Measurements from ENCODE around the gene EEF1A2. TPM values are rescaled to one million over a fixed set of nuclear protein-coding genes. Genes with fewer than 3 reads are reported as not detected.

EEF1A2 gene
- total and polyA plus RNA-seq, 12 donors, result 59.5 to 407 (median 139) TPM

- no peak overlapping the region for H3K27ac ChIP-seq
- WGBS, 4 donors, result 65 to 77% (median 71%) methylated on average over 7 to 36 of the region's 36 CpGs; no CpG with 5 or more reads in 1 of the 4 donors
- H3K4me3 ChIP-seq, result no peak overlapping the region
- peaks cover 3% of the 10 kb centered on the region for H3K27me3 ChIP-seq
- no peaks in the 10 kb centered on the region for H3K36me3 ChIP-seq (replicated peaks in 1 of 2)
- intact Hi-C loops (cut with DNase I), result no loop called here
- peak in 2 of 7 donors; percentile 17 to 39 for DNase-seq
- H3K4me1 ChIP-seq (replicated peaks in 1 of 2), result peaks cover 0 to 7% of the 10 kb centered on the region in 2 donors
- TF ChIP-seq CTCF (IDR thresholded peaks at IDR 0.05) (no peak), POLR2A (IDR thresholded peaks at IDR 0.05) (no peak)
- no peaks in the 10 kb centered on the region for H3K9me3 ChIP-seq (replicated peaks in 1 of 3)
Measured at GRCh38 chr20:63542031-63542559, 43.2 kb upstream of the EEF1A2 start.

- peaks cover 0 to 7% of the 10 kb centered on the region in 2 donors for H3K4me1 ChIP-seq (replicated peaks in 1 of 2)
- no peaks in the 10 kb centered on the region for H3K9me3 ChIP-seq (replicated peaks in 1 of 3)
- no peaks in the 10 kb centered on the region for H3K27me3 ChIP-seq
- no peak for TF ChIP-seq CTCF (IDR thresholded peaks at IDR 0.05)
- no peak for DNase-seq
- no peak overlapping the region for H3K27ac ChIP-seq
- no peaks in the 10 kb centered on the region for H3K36me3 ChIP-seq (replicated peaks in 1 of 2)
- intact Hi-C loops (cut with DNase I), result no loop called here
- WGBS, 4 donors, result 87 to 90% (median 90%) methylated on average over 12 to 28 of the region's 28 CpGs; no CpG with 5 or more reads in 1 of the 4 donors
- no peak overlapping the region for H3K4me3 ChIP-seq
Measured at GRCh38 chr20:63541371-63541770, 42.5 kb upstream of the EEF1A2 start.

- 63 to 75% (median 71%) methylated on average over 20 to 49 of the region's 49 CpGs for WGBS, 4 donors
- no peak for DNase-seq
- peaks cover 0 to 7% of the 10 kb centered on the region in 2 donors for H3K4me1 ChIP-seq (replicated peaks in 1 of 2)
- H3K9me3 ChIP-seq (replicated peaks in 1 of 3), result no peaks in the 10 kb centered on the region
- H3K27ac ChIP-seq, result no peak overlapping the region
- no peaks in the 10 kb centered on the region for H3K27me3 ChIP-seq
- H3K36me3 ChIP-seq (replicated peaks in 1 of 2), result no peaks in the 10 kb centered on the region
- intact Hi-C loops (cut with DNase I), result no loop called here
- no peak overlapping the region for H3K4me3 ChIP-seq
- TF ChIP-seq POLR2A (IDR thresholded peaks at IDR 0.05), result no peak
- TF ChIP-seq CTCF (IDR thresholded peaks at IDR 0.05), result no peak
Measured at GRCh38 chr20:63540417-63541186, 41.7 kb upstream of the EEF1A2 start.

- Histone ChIP-seq H3K9me3 (replicated peaks in 1 of 3) (no peaks in the 10 kb centered on the region), H3K27me3 (peaks cover under 1% of the 10 kb centered on the region), H3K4me3 (no peak overlapping the region), H3K27ac (no peak overlapping the region), H3K36me3 (replicated peaks in 1 of 2) (no peaks in the 10 kb centered on the region), H3K4me1 (replicated peaks in 1 of 2) (peaks cover 0 to 7% of the 10 kb centered on the region in 2 donors)
- no peak for DNase-seq
- WGBS, 4 donors, result 75 to 91% (median 87%) methylated on average over 8 to 29 of the region's 29 CpGs
- no peak for TF ChIP-seq CTCF (IDR thresholded peaks at IDR 0.05)
- no peak for TF ChIP-seq POLR2A (IDR thresholded peaks at IDR 0.05)
- intact Hi-C loops (cut with DNase I), result loop anchor here (2.0 to 10.0 kb wide), 3 partner anchors 325 to 438 kb away; partner anchors contain the start of genes ABHD16B (in 1 of the 2), SAMD10 (in 1 of the 2) and TPD52L2 (in 1 of the 2)
Measured at GRCh38 chr20:63539441-63540370, 40.8 kb upstream of the EEF1A2 start.
